ENCODE results near the gene TIMP2.
"Not testable (repeated sequence)": the region's sequence is repeated elsewhere in the genome, so short reads cannot be mapped to it uniquely, and the experiment has no call there.

Gene TIMP2

DNA sequence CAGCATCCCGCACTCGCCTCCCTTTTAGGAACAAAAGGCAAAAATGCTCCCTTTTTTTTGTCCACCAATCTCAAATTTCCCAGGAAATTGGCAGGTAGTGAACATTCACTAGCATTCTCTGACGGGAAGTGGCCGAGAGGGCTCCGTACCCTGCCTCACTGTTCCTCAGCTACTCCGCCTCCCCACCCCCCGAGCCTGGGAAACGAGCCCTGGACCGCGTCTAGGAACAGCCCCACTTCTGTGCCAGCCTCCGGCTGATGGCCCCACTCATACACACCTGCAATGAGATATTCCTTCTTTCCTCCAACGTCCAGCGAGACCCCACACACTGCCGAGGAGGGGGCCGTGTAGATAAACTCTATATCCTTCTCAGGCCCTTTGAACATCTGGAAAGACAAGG, 54.6 kb downstream of the TIMP2 start:
- no peak for DNase-seq (ENCODE audit: low read depth, low spot score)

DNA sequence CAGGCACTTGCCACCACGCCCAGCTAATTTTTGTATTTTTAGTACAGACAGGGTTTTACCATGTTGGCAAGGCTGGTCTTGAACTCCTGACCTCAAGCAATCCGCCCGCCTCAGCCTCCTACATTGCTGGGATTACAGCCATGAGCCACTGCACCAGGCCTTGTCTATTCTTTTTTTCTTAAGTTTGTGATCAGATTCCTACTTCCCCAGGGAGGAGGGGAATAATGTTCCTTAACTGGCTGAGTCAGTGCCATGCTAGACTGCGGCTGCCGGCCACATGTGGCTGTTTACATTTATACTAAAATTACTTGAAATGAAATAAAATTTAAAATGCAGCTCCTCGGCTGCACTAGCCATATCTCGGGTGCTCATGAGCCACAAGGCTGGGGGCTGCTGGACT, 56.8 kb downstream of the TIMP2 start:
- peak; percentile 51 for DNase-seq (ENCODE audit: low read depth, low spot score)

GRCh38 chr17:78867046-78867445, 58.1 kb downstream of the TIMP2 start:
- not testable (repeated sequence) for DNase-seq (ENCODE audit: low read depth, low spot score)

DNA sequence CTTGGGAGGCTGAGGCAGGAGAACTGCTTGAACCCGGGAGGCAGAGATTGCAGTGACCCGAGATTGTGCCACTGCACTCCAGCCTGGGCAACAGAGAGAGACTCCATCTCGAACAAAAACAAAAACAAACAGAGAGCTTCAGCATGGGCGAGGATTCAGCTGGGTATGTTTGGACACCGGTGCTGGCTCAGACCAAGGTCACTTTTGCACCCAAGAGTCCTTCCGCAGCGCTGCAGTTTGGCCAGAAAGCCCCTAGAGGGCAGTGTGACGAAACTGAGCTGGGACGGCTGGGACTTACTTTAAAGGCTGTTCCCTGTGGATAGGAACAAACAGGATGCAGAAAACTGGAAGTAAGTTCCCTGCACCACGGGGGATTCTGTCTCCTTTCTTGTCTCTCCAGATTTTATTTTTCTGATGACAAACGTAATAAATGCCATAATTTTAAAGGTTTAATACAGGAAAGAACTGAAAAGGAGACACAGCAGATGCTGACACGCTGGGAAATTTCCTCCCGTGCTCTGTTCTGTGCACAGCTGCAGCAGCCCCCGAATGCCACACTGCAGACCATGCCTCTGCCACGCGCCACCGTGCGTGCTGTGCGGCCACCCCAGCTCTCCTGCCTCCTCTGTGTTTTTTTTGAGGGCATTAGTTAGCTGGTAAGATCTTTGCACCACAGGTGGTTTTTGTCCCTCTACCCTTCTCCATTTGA, 59.4 kb downstream of the TIMP2 start:
- peak; percentile 88 for DNase-seq (ENCODE audit: low read depth, low spot score)

- DNase-seq (ENCODE audit: low read depth, low spot score): no peak
Observed at GRCh38 chr17:78864117-78864516, 61.1 kb downstream of the TIMP2 start.

DNA sequence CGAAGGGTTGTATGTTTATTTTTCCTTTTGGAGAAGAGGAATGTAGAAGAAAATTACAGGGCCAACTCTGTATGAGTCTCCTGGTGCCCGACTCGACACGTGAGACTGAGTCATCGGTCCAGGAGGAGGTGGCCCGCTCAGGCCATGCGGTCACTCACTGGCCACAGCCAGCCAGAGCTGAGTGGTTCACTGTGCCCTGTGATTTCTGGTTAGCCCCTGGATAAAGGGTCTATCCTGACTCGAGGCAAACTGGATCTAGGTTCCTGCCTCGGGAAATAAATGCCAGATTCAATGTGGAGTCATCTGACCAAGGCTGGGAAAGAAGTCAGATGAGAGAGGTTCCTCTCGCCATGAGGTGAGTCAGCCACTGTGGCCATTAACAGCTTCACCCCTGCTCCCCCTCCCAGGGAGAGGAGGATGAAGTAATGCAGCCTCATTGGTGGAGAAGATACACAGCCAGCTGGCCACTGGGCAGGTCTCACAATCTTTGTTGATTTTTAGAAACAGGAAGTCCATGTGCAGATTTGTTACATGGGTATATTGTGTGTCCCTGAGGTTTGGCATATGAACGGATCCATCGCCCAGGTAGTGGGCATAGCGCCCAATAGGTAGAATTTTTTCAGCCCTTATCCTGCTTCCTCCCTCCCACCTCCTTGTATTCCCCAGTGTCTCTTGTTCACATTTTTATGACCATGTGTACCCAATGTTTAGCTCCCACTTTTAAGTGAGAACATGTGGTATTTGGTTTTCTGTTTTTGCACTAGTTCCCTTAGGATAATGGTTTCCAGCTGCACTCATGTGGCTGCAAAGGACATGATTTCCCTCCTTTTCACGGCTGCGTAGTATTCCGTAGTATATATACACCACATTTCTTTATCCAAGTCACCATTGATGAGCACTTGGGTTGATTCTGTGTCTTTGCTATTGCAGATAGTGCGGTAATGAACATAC, 62.8 kb downstream of the TIMP2 start:
- DNase-seq (ENCODE audit: low read depth, low spot score): peak; percentile 97

GRCh38 chr17:78861229-78861628, 64.0 kb downstream of the TIMP2 start:
- DNase-seq (ENCODE audit: low read depth, low spot score): no peak

- no peak for DNase-seq (ENCODE audit: low read depth, low spot score)
Observed at GRCh38 chr17:78859051-78859450, 66.1 kb downstream of the TIMP2 start.

DNA sequence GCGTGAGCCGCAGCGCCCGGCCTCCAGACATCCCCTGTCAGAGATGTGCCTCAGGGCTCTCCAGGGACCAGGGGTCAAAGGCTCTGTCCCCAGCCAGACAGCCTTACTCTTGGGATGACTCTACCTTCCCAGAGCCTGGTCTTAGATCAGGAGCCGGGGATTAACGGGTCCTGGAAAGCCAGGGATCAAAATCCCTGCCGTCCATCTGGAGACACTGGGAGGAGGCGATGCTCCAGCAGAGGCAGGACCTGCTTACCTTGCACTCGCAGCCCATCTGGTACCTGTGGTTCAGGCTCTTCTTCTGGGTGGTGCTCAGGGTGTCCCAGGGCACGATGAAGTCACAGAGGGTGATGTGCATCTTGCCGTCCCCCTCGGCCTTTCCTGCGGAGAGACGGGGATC, 67.9 kb downstream of the TIMP2 start:
- DNase-seq (ENCODE audit: low read depth, low spot score): no peak

GRCh38 chr17:78855561-78856165, 69.5 kb downstream of the TIMP2 start:
- DNase-seq (ENCODE audit: low read depth, low spot score): no peak

GRCh38 chr17:78854508-78854907, 70.7 kb downstream of the TIMP2 start:
- DNase-seq (ENCODE audit: low read depth, low spot score): no peak

- no peak for DNase-seq (ENCODE audit: low read depth, low spot score)
Observed at GRCh38 chr17:78853926-78854394, 71.2 kb downstream of the TIMP2 start.

DNA sequence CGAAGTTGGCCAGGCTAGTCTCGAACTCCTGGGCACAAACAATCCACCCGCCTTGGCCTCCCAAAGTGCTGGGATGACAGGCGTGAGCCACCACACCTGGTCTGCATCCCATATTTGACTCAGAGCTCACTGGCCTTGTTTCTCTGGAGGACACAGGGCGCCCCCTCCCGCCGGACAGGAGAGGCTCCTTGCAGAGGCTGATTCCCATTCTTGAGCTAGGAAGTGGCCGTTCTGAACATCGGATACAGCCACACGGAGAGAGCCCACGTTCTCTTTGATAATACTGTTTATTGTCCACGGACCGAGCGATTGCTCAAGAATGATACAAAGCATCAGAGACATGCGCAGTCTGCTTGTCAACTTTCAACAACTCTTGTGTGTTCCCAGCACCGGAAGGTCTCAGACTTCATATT, 72.5 kb downstream of the TIMP2 start:
- DNase-seq (ENCODE audit: low read depth, low spot score): no peak

GRCh38 chr17:78849026-78849425, 76.2 kb downstream of the TIMP2 start:
- DNase-seq (ENCODE audit: low read depth, low spot score): no peak

DNA sequence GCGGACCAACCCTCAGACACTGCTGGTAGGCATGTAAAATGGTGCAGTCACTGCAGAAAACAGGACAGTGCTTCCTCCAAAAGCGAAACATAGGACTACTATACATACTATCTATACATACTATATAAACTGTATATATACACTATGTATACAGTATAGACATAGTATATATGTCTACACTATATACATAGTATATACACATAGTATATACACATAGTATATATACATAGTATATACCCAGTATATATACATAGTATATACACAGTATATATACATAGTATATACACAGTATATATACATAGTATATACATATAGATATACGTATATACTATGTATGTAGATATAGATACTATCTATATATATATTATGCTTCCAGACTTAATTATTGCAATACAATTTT, 78.1 kb downstream of the TIMP2 start:
- DNase-seq (ENCODE audit: low read depth, low spot score): no peak

- DNase-seq (ENCODE audit: low read depth, low spot score): peak; percentile 50
Observed at GRCh38 chr17:78844301-78845005, 80.7 kb downstream of the TIMP2 start.

DNA sequence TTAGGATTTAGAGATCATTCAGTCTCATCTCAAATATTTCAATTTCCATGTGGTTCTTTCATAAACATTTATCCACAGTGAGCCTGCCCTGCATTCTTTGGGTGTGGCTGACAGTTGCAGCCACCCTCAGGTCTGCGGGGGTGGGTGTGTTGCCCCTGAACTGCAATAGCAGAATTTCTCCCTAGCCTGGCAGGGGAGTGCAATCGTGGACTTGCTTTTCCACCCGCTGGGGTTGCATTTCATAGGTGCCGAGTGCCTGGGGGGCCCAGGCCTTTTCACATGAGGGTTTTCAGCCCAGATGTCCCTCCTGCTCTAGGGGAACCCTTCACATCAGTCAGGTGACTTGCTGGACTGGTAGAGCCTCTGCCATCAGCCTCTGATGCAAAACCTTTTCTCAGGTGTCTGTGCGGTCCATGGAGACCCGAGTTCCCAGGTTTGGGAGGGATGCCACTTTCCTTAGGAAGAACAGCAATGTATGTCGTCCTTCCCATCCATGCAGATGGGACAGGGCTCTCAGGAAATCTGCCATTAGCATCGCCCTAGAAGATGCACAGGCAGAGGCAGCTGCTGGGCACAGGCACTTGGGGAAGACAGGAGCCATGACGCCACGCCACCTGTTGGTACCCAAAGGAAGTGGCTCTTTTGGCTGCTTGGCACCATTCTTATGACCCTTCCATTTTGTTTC, 82.2 kb downstream of the TIMP2 start:
- DNase-seq (ENCODE audit: low read depth, low spot score): peak; percentile 29

- peak; percentile 100 for DNase-seq (ENCODE audit: low read depth, low spot score)
Observed at GRCh38 chr17:78840780-78841611, 84.2 kb downstream of the TIMP2 start, which contains the start of gene USP36. Gene USP36 (minus strand): TSS chr17:78840814. CDS start chr17:78836363, 4,451 bp downstream.

DNA sequence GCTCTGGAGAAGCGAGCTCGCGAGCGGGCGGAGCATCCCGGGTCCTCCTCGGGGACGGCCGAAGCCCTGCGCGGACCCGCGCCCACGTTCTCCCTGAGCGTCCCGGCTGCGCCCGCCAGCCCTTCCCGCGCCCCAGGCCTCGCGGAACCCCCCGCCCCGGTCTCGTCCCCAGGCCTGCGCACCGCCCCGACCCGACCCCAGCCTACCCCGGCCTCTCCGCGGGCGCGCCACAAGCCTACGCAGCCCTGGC, 84.7 kb downstream of the TIMP2 start:
- no peak for DNase-seq (ENCODE audit: low read depth, low spot score)

Measured in astrocyte of the hippocampus (primary cell).